ENCODE data around the gene SMAD6.

Gene SMAD6

GRCh38 chr15:66702035-66702786, at the start of gene SMAD6:
Gene SMAD6, plus strand, starts transcription at chr15:66702236. Its CDS starts 1,023 bp downstream, at chr15:66703259.
- DNase-seq, result peak; percentile 65 to 81

GRCh38 chr15:66652806-66653205, 49.2 kb upstream of the SMAD6 start:
- DNase-seq, result no peak

GRCh38 chr15:66653398-66653797, 48.6 kb upstream of the SMAD6 start:
- no peak for DNase-seq

GRCh38 chr15:66653852-66654251, 48.2 kb upstream of the SMAD6 start:
- DNase-seq, result no peak

- no peak for DNase-seq
Observed at GRCh38 chr15:66654361-66654738, 47.7 kb upstream of the SMAD6 start.

- DNase-seq, result no peak
Observed at GRCh38 chr15:66654739-66655375, 47.2 kb upstream of the SMAD6 start.

GRCh38 chr15:66655511-66655910, 46.5 kb upstream of the SMAD6 start:
- no peak for DNase-seq

GRCh38 chr15:66655997-66656396, 46.0 kb upstream of the SMAD6 start:
- no peak for DNase-seq

GRCh38 chr15:66657185-66658020, 44.6 kb upstream of the SMAD6 start:
- DNase-seq, result no peak

- no peak for DNase-seq
Observed at GRCh38 chr15:66658044-66658443, 44.0 kb upstream of the SMAD6 start.

- DNase-seq, result no peak
Observed at GRCh38 chr15:66658855-66659254, 43.2 kb upstream of the SMAD6 start.

- DNase-seq, result no peak
Observed at GRCh38 chr15:66659384-66659783, 42.7 kb upstream of the SMAD6 start.

- no peak for DNase-seq
Observed at GRCh38 chr15:66661432-66662096, 40.5 kb upstream of the SMAD6 start.

GRCh38 chr15:66662522-66662921, 39.5 kb upstream of the SMAD6 start:
- no peak for DNase-seq

- DNase-seq, result no peak
Observed at GRCh38 chr15:66663664-66664063, 38.4 kb upstream of the SMAD6 start.

GRCh38 chr15:66670175-66670574, 31.9 kb upstream of the SMAD6 start:
- DNase-seq, result no peak

GRCh38 chr15:66670762-66671580, 31.1 kb upstream of the SMAD6 start:
- peak; percentile 14 to 71 for DNase-seq

- DNase-seq, result no peak
Observed at GRCh38 chr15:66672867-66673266, 29.2 kb upstream of the SMAD6 start.

- no peak for DNase-seq
Observed at GRCh38 chr15:66673410-66674322, 28.4 kb upstream of the SMAD6 start.

GRCh38 chr15:66674756-66675155, 27.3 kb upstream of the SMAD6 start:
- DNase-seq, result no peak

- no peak for DNase-seq
Observed at GRCh38 chr15:66675446-66675845, 26.6 kb upstream of the SMAD6 start.

All from NCI-H187 (cell line).